Omental fat pad (tissue), 4 donors: ENCODE measurements around the gene CFAP43. TPM values are rescaled to one million over a fixed set of nuclear protein-coding genes. Genes with fewer than 3 reads are reported as not detected.

Experiments used
- ATAC-seq: fragments of 150-250 bp; one replicate; pipeline ENCODE4 v1.9.1; 2016; ENCODE audit warnings: mild to moderate bottlenecking, moderate library complexity; ENCODE audit not compliant: low FRiP score
- DNase-seq: peaks from one replicate; pipeline ENCODE4 v3.0.0-alpha.2; 2019; ENCODE audit warnings: low spot score
- small RNA-seq: library from RNA; depleted of rRNA; stranded (forward); fragments of <200 nt; gene quantifications from one replicate; pipeline ENCODE3, GENCODE V24; 2016
- total RNA-seq, 4 donors: library from RNA; depleted of rRNA; stranded (reverse); fragments of >200 nt; gene quantifications; one replicate each; pipeline ENCODE4 v1.1.0, GENCODE V29; 2016
- TF ChIP-seq, protein P1 (sequence below), 3 donors: fragments of 450-650 bp; IDR thresholded peaks; one replicate each; pipeline ENCODE4 v1.5.1; 2016 to 2017; ENCODE audit warnings: antibody characterized with exemption in 3 of 3, mild to moderate bottlenecking in 3 of 3, moderate library complexity in 2 of 3

The CFAP43 gene
- total RNA-seq, 4 donors from 2014 or later: 0.38 to 0.84 (median 0.60) TPM; not detected in 1

DNA sequence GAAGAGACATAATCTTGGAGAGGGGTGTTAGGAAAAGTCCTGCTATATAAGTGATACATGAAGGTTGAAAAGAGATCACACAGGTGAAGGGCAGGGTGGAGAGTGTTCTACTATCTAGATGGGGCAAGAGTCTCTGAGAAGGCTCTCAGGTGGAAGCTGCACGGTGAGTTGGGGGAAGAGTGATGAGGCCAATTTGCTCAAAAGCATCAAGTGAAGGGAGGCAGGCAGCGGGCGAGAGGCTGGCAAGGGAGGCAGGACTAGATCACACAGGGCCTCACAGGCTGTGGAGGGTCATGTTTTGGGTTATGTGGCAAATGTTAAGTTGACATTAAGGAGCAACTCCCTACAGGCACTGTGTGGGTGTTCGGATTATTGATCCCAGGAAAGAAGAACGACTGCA, 143.9 kb downstream of the CFAP43 start:
- DNase-seq (no peak), ATAC-seq (no peak)
- TF ChIP-seq, protein P1, sequence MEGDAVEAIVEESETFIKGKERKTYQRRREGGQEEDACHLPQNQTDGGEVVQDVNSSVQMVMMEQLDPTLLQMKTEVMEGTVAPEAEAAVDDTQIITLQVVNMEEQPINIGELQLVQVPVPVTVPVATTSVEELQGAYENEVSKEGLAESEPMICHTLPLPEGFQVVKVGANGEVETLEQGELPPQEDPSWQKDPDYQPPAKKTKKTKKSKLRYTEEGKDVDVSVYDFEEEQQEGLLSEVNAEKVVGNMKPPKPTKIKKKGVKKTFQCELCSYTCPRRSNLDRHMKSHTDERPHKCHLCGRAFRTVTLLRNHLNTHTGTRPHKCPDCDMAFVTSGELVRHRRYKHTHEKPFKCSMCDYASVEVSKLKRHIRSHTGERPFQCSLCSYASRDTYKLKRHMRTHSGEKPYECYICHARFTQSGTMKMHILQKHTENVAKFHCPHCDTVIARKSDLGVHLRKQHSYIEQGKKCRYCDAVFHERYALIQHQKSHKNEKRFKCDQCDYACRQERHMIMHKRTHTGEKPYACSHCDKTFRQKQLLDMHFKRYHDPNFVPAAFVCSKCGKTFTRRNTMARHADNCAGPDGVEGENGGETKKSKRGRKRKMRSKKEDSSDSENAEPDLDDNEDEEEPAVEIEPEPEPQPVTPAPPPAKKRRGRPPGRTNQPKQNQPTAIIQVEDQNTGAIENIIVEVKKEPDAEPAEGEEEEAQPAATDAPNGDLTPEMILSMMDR (IDR thresholded peaks at IDR 0.05): no peak

DNA sequence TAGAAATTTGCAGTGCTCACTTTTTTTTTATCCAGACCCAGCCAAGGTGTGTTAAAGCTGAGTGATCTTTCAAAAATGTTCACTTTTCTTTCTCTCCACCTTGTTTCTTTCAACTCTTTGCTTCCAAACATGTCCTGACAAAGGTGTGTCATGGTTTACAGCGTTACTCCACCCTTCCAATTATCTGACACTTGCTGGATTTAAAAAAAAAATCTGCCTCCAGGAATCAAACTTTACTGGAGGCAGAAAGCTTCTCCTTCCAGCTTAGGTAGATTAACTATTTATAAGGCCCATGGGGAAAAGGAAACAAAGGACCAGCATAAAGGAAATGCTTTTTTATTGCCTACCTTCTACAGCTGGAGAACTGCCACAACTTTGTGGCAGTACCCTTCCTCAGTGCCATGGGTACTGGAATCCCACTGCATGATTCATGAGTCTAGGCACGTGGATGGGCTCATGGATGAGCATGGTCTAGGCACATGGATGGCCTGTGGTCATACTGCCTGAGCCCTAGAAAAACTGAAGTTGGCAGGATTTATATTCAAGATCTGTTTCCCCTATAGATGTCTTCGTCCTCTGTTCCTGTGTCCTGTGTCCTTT, 146.3 kb downstream of the CFAP43 start, which contains the start of gene COL17A1:
Gene COL17A1 (minus strand): TSS at position 80 of the 600 bp plus-strand sequence. CDS start 5,207 bp downstream, outside the sequence.
- DNase-seq: no peak
- TF ChIP-seq, protein P1 (IDR thresholded peaks at IDR 0.05): no peak
- ATAC-seq: no peak

DNA sequence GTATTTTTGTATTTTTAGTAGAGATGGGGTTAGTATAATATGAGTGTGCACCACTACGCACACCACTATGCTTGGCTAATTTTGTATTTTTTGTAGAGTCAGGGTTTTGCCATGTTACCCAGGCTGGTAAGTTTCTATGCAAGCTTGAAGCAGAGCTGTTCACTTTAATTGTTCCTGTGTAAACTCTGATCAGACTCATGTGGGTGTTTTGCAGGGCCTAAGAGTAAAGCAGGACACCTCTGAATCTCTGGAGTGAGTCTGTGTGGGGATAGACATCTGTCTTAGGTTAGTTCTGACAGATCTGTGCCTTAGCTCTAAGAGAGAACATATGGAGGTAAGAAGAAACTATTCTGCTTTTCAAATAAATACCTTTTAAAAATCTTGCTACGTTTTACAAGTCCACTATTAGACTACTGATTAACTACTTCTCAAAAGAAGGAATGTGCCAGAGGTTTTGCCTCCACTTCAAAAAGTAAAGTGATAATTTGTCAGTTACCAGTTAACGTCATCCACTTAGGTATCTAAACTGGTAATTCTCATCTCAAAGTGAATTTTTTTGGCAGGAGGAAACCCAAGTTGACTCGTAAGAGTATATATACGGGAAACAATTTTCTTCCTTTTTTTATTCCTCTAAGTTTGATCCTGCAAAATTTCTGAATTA, 147.6 kb downstream of the CFAP43 start:
- TF ChIP-seq, protein P1 (IDR thresholded peaks at IDR 0.05): no peak
- DNase-seq (no peak), ATAC-seq (no peak)

DNA sequence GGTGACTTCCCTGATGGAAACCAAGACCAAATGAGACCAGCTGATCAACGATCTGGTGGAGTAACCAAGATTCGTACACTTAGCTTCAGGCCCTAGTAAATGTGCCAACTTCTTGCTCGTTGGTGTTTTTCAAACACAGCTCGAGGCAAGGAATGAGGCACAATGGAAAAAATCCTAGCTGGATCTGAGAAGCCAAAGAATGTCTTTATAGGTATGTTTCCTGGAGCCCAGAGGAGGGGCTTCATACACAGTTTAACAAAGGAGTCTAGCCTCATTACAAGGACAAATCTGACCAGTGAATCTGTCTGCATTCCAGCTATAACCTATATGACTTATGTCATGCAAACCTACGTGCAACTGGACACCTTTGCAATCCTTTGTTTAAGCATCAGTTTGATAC, 150.2 kb downstream of the CFAP43 start:
- no peak for DNase-seq
- TF ChIP-seq, protein P1 (IDR thresholded peaks at IDR 0.05): no peak
- ATAC-seq: no peak

DNA sequence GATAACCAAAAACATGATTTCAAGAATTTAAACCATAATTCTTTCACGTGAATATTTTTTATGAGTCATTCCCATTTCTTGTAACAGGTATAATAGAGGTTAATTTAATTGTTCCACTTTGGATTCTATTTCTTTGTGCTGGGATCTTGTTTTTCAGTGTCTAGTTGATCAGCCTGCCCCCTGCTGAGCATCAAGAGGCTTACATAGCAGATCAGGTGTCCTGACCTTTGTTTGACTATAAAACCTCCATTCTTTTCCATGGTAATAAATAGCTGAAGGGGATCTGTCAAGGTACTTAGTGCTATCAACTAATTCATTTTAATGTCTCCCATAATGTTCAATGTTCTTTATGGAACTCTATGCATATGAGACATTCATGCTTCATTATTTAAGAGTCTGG, 151.4 kb downstream of the CFAP43 start:
- DNase-seq: no peak
- ATAC-seq: no peak
- TF ChIP-seq, protein P1 (IDR thresholded peaks at IDR 0.05): no peak

Small RNAs within 50 kb of the gene (small RNA-seq; reads per million reads assigned to genes)
- gene MIR4482 (not detected), gene MIR609 (not detected)

Other genes starting within 250 kb of the CFAP43 start
- gene COL17A1, start 146.5 kb downstream of the CFAP43 start, total RNA-seq: 1 to 10 TPM in 2 of 4 donors, under 1 TPM in 2; 0.13 to 2.2 (median 1.2) TPM
- gene SFR1, start 110.2 kb downstream of the CFAP43 start, total RNA-seq: 1 to 10 TPM; 4.7 to 8.2 (median 6.0) TPM
- gene GSTO1, start 22.5 kb upstream of the CFAP43 start, total RNA-seq: 100 to 1,000 TPM in 2 of 4 donors, 10 to 100 TPM in 2; 63.9 to 116 (median 97.6) TPM
- gene GSTO2, start 36.8 kb upstream of the CFAP43 start, total RNA-seq: 1 to 10 TPM in 1 of 4 donors, under 1 TPM in 3; 0.12 to 1.4 (median 0.54) TPM
- gene ITPRIP, start 106.1 kb upstream of the CFAP43 start, total RNA-seq: 10 to 100 TPM; 23.4 to 66.2 (median 49.9) TPM
- under 1 TPM; 0.19 to 0.95 (median 0.33) TPM for gene CFAP58, start 121.5 kb upstream of the CFAP43 start, total RNA-seq